OCI-LY1 (cell line): ENCODE measurements around the gene TRAPPC12.

Source experiments
- H2AFZ ChIP-seq: fragments of 200-600 bp; sonication (generic), shearing (Covaris generic); 2 replicates; pipeline ENCODE4 v1.6.0; 2014; ENCODE audit warnings: antibody characterized with exemption, mild to moderate bottlenecking, low read length
- H3F3A ChIP-seq: fragments of 200-600 bp; sonication (generic), shearing (Covaris generic); 2 replicates; pipeline ENCODE4 v1.6.0; 2014; ENCODE audit warnings: mild to moderate bottlenecking, antibody characterized with exemption, low read length, moderate library complexity; ENCODE audit not compliant: insufficient read depth
- H3K27ac ChIP-seq: fragments of 200-600 bp; sonication (generic); 2 replicates; pipeline ENCODE4 v1.5.1; 2014; ENCODE audit warnings: low read length, mixed run types, mild to moderate bottlenecking, low read depth; ENCODE audit not compliant: poor library complexity, severe bottlenecking
- H3K27me3 ChIP-seq: fragments of 200-600 bp; sonication (generic); 2 replicates; pipeline ENCODE4 v1.6.0; 2014; ENCODE audit warnings: antibody characterized with exemption, mild to moderate bottlenecking, low read length, moderate library complexity; ENCODE audit not compliant: insufficient read depth
- H3K36me3 ChIP-seq: fragments of 200-600 bp; sonication (generic); 2 replicates; pipeline ENCODE4 v1.6.1; 2014; ENCODE audit warnings: mild to moderate bottlenecking, antibody characterized with exemption, low read length, moderate library complexity, mixed read lengths; ENCODE audit not compliant: insufficient read depth
- H3K4me1 ChIP-seq: fragments of 200-600 bp; sonication (generic); 2 replicates; pipeline ENCODE4 v1.5.1; 2014; ENCODE audit warnings: mild to moderate bottlenecking, low read length, moderate library complexity; ENCODE audit not compliant: insufficient read depth, severe bottlenecking
- H3K4me2 ChIP-seq: fragments of 200-600 bp; sonication (generic), shearing (Covaris generic); 2 replicates; pipeline ENCODE4 v1.6.1; 2014; ENCODE audit warnings: low read length
- H3K4me3 ChIP-seq: fragments of 200-600 bp; sonication (generic); 2 replicates; pipeline ENCODE4 v1.5.1; 2014; ENCODE audit warnings: low read length, low read depth, mild to moderate bottlenecking, mixed read lengths; ENCODE audit not compliant: poor library complexity, severe bottlenecking
- H3K79me2 ChIP-seq: fragments of 200-600 bp; shearing (Covaris generic); 2 replicates; pipeline ENCODE4 v1.6.1; 2016; ENCODE audit warnings: mixed run types, low read length, mixed read lengths; ENCODE audit not compliant: insufficient read depth
- H3K9ac ChIP-seq: fragments of 200-600 bp; sonication (generic), shearing (Covaris generic); 2 replicates; pipeline ENCODE4 v1.6.1; 2014; ENCODE audit warnings: mild to moderate bottlenecking, low read length, mixed read lengths
- H3K9me2 ChIP-seq: fragments of 200-600 bp; sonication (generic), shearing (Covaris generic); 2 replicates; pipeline ENCODE4 v1.6.1; 2014; ENCODE audit warnings: low read depth, mild to moderate bottlenecking, low read length, mixed read lengths
- H3K9me3 ChIP-seq: fragments of 200-600 bp; shearing (Covaris generic); 2 replicates; pipeline ENCODE4 v1.6.1; 2014; ENCODE audit warnings: low read length, mixed read lengths
- H4K20me1 ChIP-seq: fragments of 200-600 bp; sonication (generic), shearing (Covaris generic); 2 replicates; pipeline ENCODE4 v1.6.0; 2016; ENCODE audit warnings: mild to moderate bottlenecking, low read length; ENCODE audit not compliant: insufficient read depth
- EZH2 ChIP-seq: fragments of 200-600 bp; sonication (generic), shearing (Covaris generic); IDR thresholded peaks from 2 replicates; pipeline ENCODE4 v1.8.0; 2017; ENCODE audit warnings: borderline replicate concordance, mixed run types, mild to moderate bottlenecking, antibody characterized with exemption, low read length, moderate library complexity, mixed read lengths
- TF ChIP-seq, protein P1 (sequence below): fragments of 200-600 bp; sonication (generic), shearing (Covaris generic); IDR thresholded peaks from 2 replicates; pipeline ENCODE4 v1.5.1; 2017; ENCODE audit warnings: mild to moderate bottlenecking, antibody characterized with exemption, low read length, moderate library complexity, mixed read lengths

The TRAPPC12 gene

GRCh38 chr2:3523551-3524041, 144.1 kb downstream of the TRAPPC12 start:
- Histone ChIP-seq H3K36me3 (peaks cover 6% of the 10 kb centered on the region; the same call in 1 of the 2 replicates), H4K20me1 (no peaks in the 10 kb centered on the region), H3K4me3 (no peak overlapping the region), H3K79me2 (no peaks in the 10 kb centered on the region), H3K9ac (no peak overlapping the region), H3K9me2 (no peaks in the 10 kb centered on the region), H3K4me1 (peaks cover 23% of the 10 kb centered on the region), H3K4me2 (no peak overlapping the region), H3K9me3 (no peaks in the 10 kb centered on the region), H3F3A (no peaks in the 10 kb centered on the region), H2AFZ (no peak overlapping the region), H3K27me3 (no peaks in the 10 kb centered on the region), H3K27ac (no peak overlapping the region)
- TF ChIP-seq, protein P1, sequence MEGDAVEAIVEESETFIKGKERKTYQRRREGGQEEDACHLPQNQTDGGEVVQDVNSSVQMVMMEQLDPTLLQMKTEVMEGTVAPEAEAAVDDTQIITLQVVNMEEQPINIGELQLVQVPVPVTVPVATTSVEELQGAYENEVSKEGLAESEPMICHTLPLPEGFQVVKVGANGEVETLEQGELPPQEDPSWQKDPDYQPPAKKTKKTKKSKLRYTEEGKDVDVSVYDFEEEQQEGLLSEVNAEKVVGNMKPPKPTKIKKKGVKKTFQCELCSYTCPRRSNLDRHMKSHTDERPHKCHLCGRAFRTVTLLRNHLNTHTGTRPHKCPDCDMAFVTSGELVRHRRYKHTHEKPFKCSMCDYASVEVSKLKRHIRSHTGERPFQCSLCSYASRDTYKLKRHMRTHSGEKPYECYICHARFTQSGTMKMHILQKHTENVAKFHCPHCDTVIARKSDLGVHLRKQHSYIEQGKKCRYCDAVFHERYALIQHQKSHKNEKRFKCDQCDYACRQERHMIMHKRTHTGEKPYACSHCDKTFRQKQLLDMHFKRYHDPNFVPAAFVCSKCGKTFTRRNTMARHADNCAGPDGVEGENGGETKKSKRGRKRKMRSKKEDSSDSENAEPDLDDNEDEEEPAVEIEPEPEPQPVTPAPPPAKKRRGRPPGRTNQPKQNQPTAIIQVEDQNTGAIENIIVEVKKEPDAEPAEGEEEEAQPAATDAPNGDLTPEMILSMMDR: no peak
- TF ChIP-seq EZH2: no peak

DNA sequence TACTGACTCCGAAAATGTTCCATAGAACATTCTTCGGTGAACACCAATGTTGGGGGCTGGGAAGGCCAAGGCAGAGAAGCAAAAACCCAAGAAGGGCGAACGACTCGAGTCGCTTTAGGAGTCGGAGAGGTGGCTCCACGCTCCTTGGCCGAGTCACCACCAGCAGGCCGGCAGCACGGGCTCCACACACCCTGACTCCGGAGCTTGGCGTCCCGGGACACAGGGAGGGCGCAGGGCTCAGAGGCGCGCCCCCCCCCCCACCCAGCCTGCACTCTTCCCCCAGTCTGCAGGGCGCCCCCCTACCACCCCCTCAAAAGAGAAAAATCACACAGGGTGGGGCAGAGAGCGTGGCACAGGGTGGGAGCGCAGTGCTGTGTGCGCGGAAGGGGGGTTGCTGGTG, 147.4 kb downstream of the TRAPPC12 start:
- Histone ChIP-seq H3K9me3 (no peaks in the 10 kb centered on the region), H4K20me1 (no peaks in the 10 kb centered on the region), H3K4me1 (no peaks in the 10 kb centered on the region), H3K9me2 (no peaks in the 10 kb centered on the region), H3F3A (no peaks in the 10 kb centered on the region), H2AFZ (no peak overlapping the region), H3K9ac (no peak overlapping the region), H3K27ac (no peak overlapping the region), H3K4me3 (no peak overlapping the region), H3K79me2 (no peaks in the 10 kb centered on the region), H3K27me3 (no peaks in the 10 kb centered on the region), H3K36me3 (0 out of 2 replicates have a peak, but pooled peaks cover 2% of the 10 kb centered on the region), H3K4me2 (no peak overlapping the region)
- TF ChIP-seq, protein P1: no peak
- TF ChIP-seq EZH2: no peak

DNA sequence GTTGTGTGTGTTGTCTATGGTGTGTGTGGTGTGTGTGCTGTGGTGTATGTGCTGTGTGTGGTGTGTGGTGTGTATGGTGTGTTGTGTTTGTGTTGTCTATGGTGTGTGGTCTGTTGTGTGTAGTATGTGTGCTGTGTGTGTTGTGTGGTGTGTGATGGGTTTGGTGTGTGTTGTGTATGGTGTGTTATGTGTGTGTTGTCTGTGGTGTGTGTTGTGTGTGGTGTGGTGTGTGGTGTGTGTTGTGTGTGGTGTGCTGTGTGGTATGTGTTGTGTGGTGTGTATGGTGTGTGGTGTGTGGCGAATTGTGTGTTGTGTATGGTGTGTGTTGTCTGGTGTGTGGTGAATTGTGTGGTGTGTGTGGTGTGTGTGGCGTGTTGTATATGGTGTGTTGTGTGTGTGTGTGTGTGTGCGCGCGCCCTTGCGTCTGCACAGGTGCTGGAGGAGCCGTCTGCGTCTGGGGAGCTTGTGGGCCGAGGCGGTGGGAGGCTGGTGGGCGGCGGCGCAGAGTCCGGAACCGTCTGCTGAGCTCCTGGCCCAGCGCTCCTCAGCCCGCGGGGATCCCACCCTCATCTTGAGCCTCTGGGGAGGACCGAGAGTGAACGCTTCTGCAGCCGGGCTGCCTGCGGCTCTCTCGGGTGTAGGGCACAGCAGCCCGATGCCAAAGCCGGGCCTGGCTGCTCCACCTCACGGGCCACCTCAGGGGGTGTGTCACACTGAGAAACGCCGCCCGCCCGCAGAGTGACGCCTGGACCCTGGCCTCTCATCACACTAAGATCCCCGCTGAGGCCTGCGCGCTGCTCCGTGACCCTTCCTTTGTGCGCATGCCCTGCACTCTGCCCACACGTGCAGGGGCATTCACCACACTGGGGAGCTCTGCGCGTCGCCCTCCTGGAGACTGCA, 148.6 kb downstream of the TRAPPC12 start:
- Histone ChIP-seq H3K27me3 (no peaks in the 10 kb centered on the region), H3K36me3 (peaks cover 5% of the 10 kb centered on the region; the same call in 1 of the 2 replicates), H3K4me2 (no peak overlapping the region), H3F3A (no peaks in the 10 kb centered on the region), H3K27ac (no peak overlapping the region), H3K79me2 (no peaks in the 10 kb centered on the region), H3K9ac (no peak overlapping the region), H3K4me3 (no peak overlapping the region), H3K9me3 (no peaks in the 10 kb centered on the region), H3K4me1 (peaks cover 7% of the 10 kb centered on the region), H3K9me2 (no peaks in the 10 kb centered on the region), H2AFZ (no peak overlapping the region), H4K20me1 (no peaks in the 10 kb centered on the region)
- TF ChIP-seq, protein P1: no peak
- TF ChIP-seq EZH2: no peak
